Left lobe of liver (tissue), 2 donors: ENCODE measurements around the gene SRSF10. TPM values are rescaled to one million over a fixed set of nuclear protein-coding genes. Genes with fewer than 3 reads are reported as not detected.
"Not testable (repeated sequence)": the region's sequence is repeated elsewhere in the genome, so short reads cannot be mapped to it uniquely, and the experiment has no call there.

Experiments used
- ATAC-seq: fragments of 200-7000 bp; cut with Tn5 transposase; one replicate; pipeline ENCODE4 v1.9.1; 2020; ENCODE audit warnings: mild to moderate bottlenecking, moderate library complexity
- DNase-seq: peaks from one replicate; pipeline ENCODE4 v3.0.0-alpha.2; 2020; ENCODE audit warnings: low spot score
- total RNA-seq: library from RNA; stranded (reverse); gene quantifications from one replicate; pipeline ENCODE4 v1.2.1, GENCODE V29; 2021
- donor health status: DM: no; HTN: no; CAD: no; lungs with moderate emphysema.
- donor health status: DM: no; HTN: yes; CAD: no.

The SRSF10 gene
- total RNA-seq, 1 donor from 2014 or later: 31.1 TPM

GRCh38 chr1:23999156-23999671 lies 19.1 kb upstream of the SRSF10 start:
- no peak for ATAC-seq
- DNase-seq: no peak

GRCh38 chr1:23997812-23998211 lies 17.7 kb upstream of the SRSF10 start:
- DNase-seq: no peak
- no peak for ATAC-seq

- no peak for DNase-seq
- ATAC-seq: no peak
Measured at GRCh38 chr1:23996700-23997229, 16.6 kb upstream of the SRSF10 start.

GRCh38 chr1:23995431-23995837 lies 15.3 kb upstream of the SRSF10 start:
- ATAC-seq: no peak
- DNase-seq: no peak

- not testable (repeated sequence) for DNase-seq, ATAC-seq
Measured at GRCh38 chr1:23992011-23992410, 11.9 kb upstream of the SRSF10 start.

- DNase-seq: no peak
- ATAC-seq: no peak
Measured at GRCh38 chr1:23989263-23989662, 9.1 kb upstream of the SRSF10 start.

GRCh38 chr1:23987038-23987437 lies 6.9 kb upstream of the SRSF10 start:
- not testable (repeated sequence) for ATAC-seq, DNase-seq

- ATAC-seq: no peak
- no peak for DNase-seq
Measured at GRCh38 chr1:23984417-23985186, 4.5 kb upstream of the SRSF10 start.

- DNase-seq: no peak
- ATAC-seq: no peak
Measured at GRCh38 chr1:23980728-23981070, 572 bp upstream of the SRSF10 start.

GRCh38 chr1:23979387-23979880 lies 693 bp downstream of the SRSF10 start:
- ATAC-seq: no peak
- no peak for DNase-seq

GRCh38 chr1:23978805-23979204 lies 1.3 kb downstream of the SRSF10 start:
- DNase-seq (no peak), ATAC-seq (no peak)

- ATAC-seq: no peak
- no peak for DNase-seq
Measured at GRCh38 chr1:23977854-23978191, 2.3 kb downstream of the SRSF10 start.

GRCh38 chr1:23977187-23977853 lies 2.8 kb downstream of the SRSF10 start:
- DNase-seq (no peak), ATAC-seq (no peak)

GRCh38 chr1:23967871-23968270 lies 12.3 kb downstream of the SRSF10 start:
- DNase-seq (no peak), ATAC-seq (no peak)

GRCh38 chr1:23966973-23967493 lies 13.1 kb downstream of the SRSF10 start:
- no peak for DNase-seq
- ATAC-seq: peak; percentile 53

- no peak for DNase-seq
- ATAC-seq: no peak
Measured at GRCh38 chr1:23964790-23965740, 15.1 kb downstream of the SRSF10 start.

- ATAC-seq (no peak), DNase-seq (no peak)
Measured at GRCh38 chr1:23964235-23964668, 15.9 kb downstream of the SRSF10 start.

- DNase-seq: no peak
- ATAC-seq: no peak
Measured at GRCh38 chr1:23963617-23964234, 16.4 kb downstream of the SRSF10 start.

- ATAC-seq: no peak
- DNase-seq: no peak
Measured at GRCh38 chr1:23960291-23961020, 19.7 kb downstream of the SRSF10 start.
